IMR-90 (cell line): Measurements from ENCODE around the gene AANAT. TPM values are rescaled to one million over a fixed set of nuclear protein-coding genes. Genes with fewer than 3 reads are reported as not detected.

ENCODE experiments used
- ATAC-seq: fragments of 200-7000 bp; cut with Tn5 transposase; 2 replicates; pipeline ENCODE4 v1.9.1; 2020; ENCODE audit warnings: low read depth, mild to moderate bottlenecking, moderate library complexity
- BruUV-seq: library from RNA; stranded (reverse); fragments of 400-500 nt; replicated peaks from 2 replicates; lab custom pipeline; 2021; lab: Mats Ljungman, UMichigan
- CTCF ChIA-PET: fragments of 300-600 bp; formaldehyde crosslinking; extraction: SDS; loops from one replicate; lab custom pipeline; 2021; ENCODE audit warnings: antibody characterized with exemption; lab: Yijun Ruan, JAX
- POLR2A ChIA-PET: fragments of 300-600 bp; sonication (Branson Sonifier 250); formaldehyde crosslinking; loops from one replicate; lab custom pipeline; 2022; ENCODE audit warnings: antibody characterized with exemption; ENCODE audit not compliant: unreplicated experiment; lab: Charles Lee
- DNase-seq: peaks from one replicate; pipeline ENCODE4 v3.0.0; 2013
- H2AFZ ChIP-seq: replicated peaks from 2 replicates; pipeline ENCODE3; 2013; ENCODE audit warnings: low read length, mild to moderate bottlenecking; ENCODE audit not compliant: poor library complexity
- H2AK5ac ChIP-seq: 2 replicates; pipeline ENCODE4 v1.6.1; 2013; ENCODE audit warnings: low read depth, low read length, inconsistent platforms
- H2AK9ac ChIP-seq: replicated peaks from 2 replicates; pipeline ENCODE3; 2013; ENCODE audit warnings: mild to moderate bottlenecking, low read depth, low read length, moderate library complexity; ENCODE audit not compliant: poor library complexity
- H2BK120ac ChIP-seq: 2 replicates; pipeline ENCODE4 v1.6.1; 2013; ENCODE audit warnings: low read depth, low read length, inconsistent platforms
- H2BK15ac ChIP-seq: 3 replicates; pipeline ENCODE4 v1.6.1; 2013; ENCODE audit warnings: low read depth, low read length, inconsistent platforms
- H2BK20ac ChIP-seq: 2 replicates; pipeline ENCODE4 v1.6.1; 2013; ENCODE audit warnings: low read depth, mild to moderate bottlenecking, inconsistent platforms, low read length, moderate library complexity
- H2BK5ac ChIP-seq: 2 replicates; pipeline ENCODE4 v1.6.1; 2013; ENCODE audit warnings: mild to moderate bottlenecking, low read depth, low read length, inconsistent platforms; ENCODE audit not compliant: poor library complexity, severe bottlenecking
- H3K14ac ChIP-seq: replicated peaks from 2 replicates; pipeline ENCODE4 v1.6.1; 2013; ENCODE audit warnings: low read depth, low read length, inconsistent platforms
- H3K18ac ChIP-seq: 2 replicates; pipeline ENCODE4 v1.6.1; 2013; ENCODE audit warnings: low read depth, low read length, control low read depth
- H3K23ac ChIP-seq: 2 replicates; pipeline ENCODE4 v1.6.1; 2013; ENCODE audit warnings: low read depth, low read length, inconsistent platforms
- H3K27ac ChIP-seq: 2 replicates; pipeline ENCODE4 v1.5.1; 2013; ENCODE audit warnings: mild to moderate bottlenecking, control low read depth, low read length; ENCODE audit not compliant: insufficient read depth
- H3K27me3 ChIP-seq: 2 replicates; pipeline ENCODE4 v1.6.1; 2013; ENCODE audit warnings: low read length; ENCODE audit not compliant: control insufficient read depth, insufficient read depth
- H3K36me3 ChIP-seq: 2 replicates; pipeline ENCODE4 v1.6.1; 2013; ENCODE audit warnings: low read length, mixed read lengths; ENCODE audit not compliant: control insufficient read depth, insufficient read depth
- H3K4ac ChIP-seq: 2 replicates; pipeline ENCODE4 v1.6.1; 2013; ENCODE audit warnings: low read depth, low read length, inconsistent platforms
- H3K4me1 ChIP-seq: 2 replicates; pipeline ENCODE4 v1.6.1; 2013; ENCODE audit warnings: low read length, mixed read lengths; ENCODE audit not compliant: control insufficient read depth, insufficient read depth
- H3K4me2 ChIP-seq: 2 replicates; pipeline ENCODE4 v1.6.1; 2013; ENCODE audit warnings: low read depth, mild to moderate bottlenecking, control low read depth, low read length, moderate library complexity
- H3K4me3 ChIP-seq: 2 replicates; pipeline ENCODE4 v1.5.1; 2013; ENCODE audit warnings: low read depth, mild to moderate bottlenecking, control low read depth, low read length, moderate library complexity; ENCODE audit not compliant: insufficient read depth
- H3K56ac ChIP-seq: 2 replicates; pipeline ENCODE4 v1.6.1; 2013; ENCODE audit warnings: low read length, inconsistent platforms; ENCODE audit not compliant: insufficient read depth; ENCODE audit errors: extremely low read depth
- H3K79me1 ChIP-seq, 2 experiments: 2 replicates each; pipeline ENCODE4 v1.6.1; 2013; ENCODE audit warnings: low read length in 2 of 2, inconsistent platforms in 1 of 2, low read depth in 1 of 2
- H3K9ac ChIP-seq: 2 replicates; pipeline ENCODE4 v1.6.1; 2013; ENCODE audit warnings: low read depth, low read length, control low read depth
- H3K9me1 ChIP-seq: 2 replicates; pipeline ENCODE4 v1.6.1; 2013; ENCODE audit warnings: low read length, inconsistent platforms; ENCODE audit not compliant: insufficient read depth
- H3K9me3 ChIP-seq: 2 replicates; pipeline ENCODE4 v1.6.1; 2013; ENCODE audit warnings: low read length; ENCODE audit not compliant: control insufficient read depth, insufficient read depth
- H4K20me1 ChIP-seq: 2 replicates; pipeline ENCODE4 v1.6.1; 2013; ENCODE audit warnings: low read length, inconsistent platforms; ENCODE audit not compliant: insufficient read depth
- H4K5ac ChIP-seq: 2 replicates; pipeline ENCODE4 v1.6.1; 2013; ENCODE audit warnings: mild to moderate bottlenecking, low read depth, low read length, control low read depth
- H4K8ac ChIP-seq, 2 experiments: 2 replicates each; pipeline ENCODE4 v1.6.1; 2013; ENCODE audit warnings: low read depth in 2 of 2, low read length in 2 of 2, control low read depth in 1 of 2, inconsistent platforms in 1 of 2
- H4K91ac ChIP-seq: 2 replicates; pipeline ENCODE4 v1.6.1; 2013; ENCODE audit warnings: low read depth, low read length, inconsistent platforms; ENCODE audit not compliant: insufficient read depth
- BHLHE40 ChIP-seq: fragments of 150-350 bp; IDR thresholded peaks from 2 replicates; pipeline ENCODE4 v1.6.1; 2016; ENCODE audit warnings: mild to moderate bottlenecking, low read depth, low read length
- CEBPB ChIP-seq: IDR thresholded peaks from 2 replicates; pipeline ENCODE4 v1.6.1; 2012; ENCODE audit warnings: low read depth, low read length, improper control_type of control experiment
- CHD1 ChIP-seq: IDR thresholded peaks from 2 replicates; pipeline ENCODE4 v1.6.1; 2012; ENCODE audit warnings: low read depth, low read length, improper control_type of control experiment
- CTCF ChIP-seq: conservative IDR thresholded peaks from 2 replicates; pipeline ENCODE4 v1.5.1; 2012; ENCODE audit warnings: mild to moderate bottlenecking, low read depth, low read length, improper control_type of control experiment
- FOS ChIP-seq: fragments of 150-350 bp; IDR thresholded peaks from 2 replicates; pipeline ENCODE4 v1.6.1; 2016; ENCODE audit warnings: low read depth, low read length
- MAFK ChIP-seq: IDR thresholded peaks from 2 replicates; pipeline ENCODE4 v1.6.1; 2012; ENCODE audit warnings: low read depth, low read length, improper control_type of control experiment
- MAZ ChIP-seq: IDR thresholded peaks from 2 replicates; pipeline ENCODE4 v1.6.1; 2012; ENCODE audit warnings: low read depth, mild to moderate bottlenecking, low read length, improper control_type of control experiment, moderate library complexity, borderline replicate concordance
- MXI1 ChIP-seq: IDR thresholded peaks from 2 replicates; pipeline ENCODE4 v1.6.1; 2012; ENCODE audit warnings: low read depth, mild to moderate bottlenecking, low read length, moderate library complexity, borderline replicate concordance
- NFE2L2 ChIP-seq: fragments of 150-350 bp; IDR thresholded peaks from 2 replicates; pipeline ENCODE4 v1.6.1; 2016; ENCODE audit warnings: low read depth, mild to moderate bottlenecking, low read length
- POLR2A ChIP-seq: IDR thresholded peaks from 2 replicates; pipeline ENCODE4 v1.6.1; 2012; ENCODE audit warnings: mild to moderate bottlenecking, low read depth, low read length
- RAD21 ChIP-seq: IDR thresholded peaks from 2 replicates; pipeline ENCODE4 v1.6.1; 2012; ENCODE audit warnings: low read length, improper control_type of control experiment
- RCOR1 ChIP-seq: IDR thresholded peaks from 2 replicates; pipeline ENCODE4 v1.6.1; 2012; ENCODE audit warnings: mild to moderate bottlenecking, low read length, improper control_type of control experiment; ENCODE audit not compliant: insufficient replicate concordance
- RFX5 ChIP-seq: IDR thresholded peaks from 2 replicates; pipeline ENCODE4 v1.8.0; 2012; ENCODE audit warnings: low read depth, mild to moderate bottlenecking, low read length, moderate library complexity
- SMC3 ChIP-seq: fragments of 150-350 bp; IDR thresholded peaks from 2 replicates; pipeline ENCODE4 v1.6.1; 2016; ENCODE audit warnings: low read depth, mild to moderate bottlenecking, antibody characterized with exemption, low read length, moderate library complexity
- WGBS, 2 experiments: methylation state at CpG; one replicate each; pipeline versions ENCODE4 v1.1.5 to v1.1.7; 2013; ENCODE audit warnings: missing lambda C conversion rate in 2 of 2; ENCODE audit not compliant: insufficient read length in 1 of 2; ENCODE audit errors: extremely low coverage in 2 of 2; 5-methylcytosine and 5-hydroxymethylcytosine counted together
- dilution Hi-C: fragments of 300-500 bp; cut with HindIII; formaldehyde crosslinking; loops from one replicate; pipeline ENCODE4 v1.14.3; 2018; ENCODE audit warnings: low sequenced_read_pairs; ENCODE audit not compliant: unreplicated experiment
- in situ Hi-C: fragments of 300-500 bp; cut with MboI; formaldehyde crosslinking; loops from 3 replicates; pipeline ENCODE4 v1.14.3; 2019; ENCODE audit warnings: low sequenced_read_pairs, inconsistent platforms, mixed read lengths
- intact Hi-C: fragments of 100-400 bp; cut with micrococcal nuclease; formaldehyde crosslinking; loops from 2 replicates; pipeline ENCODE4 v1.10.0; 2022
- polyA plus RNA-seq, 3 experiments: library from polyadenylated mRNA; depleted of rRNA; stranded (reverse); fragments of >200 nt; gene quantifications; 2 replicates each; pipeline ENCODE4 v1.2.3, GENCODE V29; 2012; ENCODE audit warnings: low replicate concordance in 1 of 3
- total RNA-seq: library from RNA; depleted of rRNA; stranded (reverse); fragments of >200 nt; gene quantifications from 2 replicates; pipeline ENCODE4 v1.2.3, GENCODE V29; 2012
- TF ChIP-seq, protein P1 (sequence below): fragments of 150-350 bp; IDR thresholded peaks from 2 replicates; pipeline ENCODE4 v1.6.1; 2016; ENCODE audit warnings: low read depth, mild to moderate bottlenecking, low read length, moderate library complexity, borderline replicate concordance
- TF ChIP-seq, protein P2 (sequence below): fragments of 150-350 bp; IDR thresholded peaks from 2 replicates; pipeline ENCODE4 v1.6.1; 2017; ENCODE audit warnings: mild to moderate bottlenecking, antibody characterized with exemption, low read length, low read depth

AANAT gene
- total and polyA plus RNA-seq, 2 of the 4 experiments (the other 2 are of a cell fraction): 0.21 TPM; not detected in 1

DNA sequence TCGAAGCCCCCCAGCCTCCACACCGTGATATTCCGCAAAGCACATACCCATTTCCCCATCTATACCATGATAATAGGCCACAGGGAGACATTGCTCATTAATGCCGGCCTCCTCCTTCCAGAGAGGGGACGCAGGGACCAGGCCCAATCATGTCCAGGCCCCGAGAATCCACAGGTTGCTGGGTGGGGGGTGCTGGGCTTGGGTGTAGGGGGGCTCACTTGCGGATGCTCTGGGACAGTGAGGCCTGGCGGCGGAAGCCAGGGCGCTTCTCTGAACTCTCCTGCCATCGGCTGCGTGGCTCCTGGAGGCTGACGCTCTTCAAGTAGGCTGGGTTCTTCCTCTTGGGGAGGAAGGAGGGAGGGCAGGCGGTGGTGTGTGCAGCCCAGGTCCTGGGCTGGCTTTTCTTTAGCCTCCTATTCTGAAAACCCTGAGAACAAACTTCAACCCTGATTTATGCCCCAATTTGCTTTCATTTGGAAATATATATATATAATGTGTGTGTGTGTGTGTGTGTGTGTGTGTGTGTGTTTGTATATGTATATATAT lies 12.2 kb downstream of the AANAT start:
- no peaks in the 10 kb centered on the region for H3K36me3 ChIP-seq
- ATAC-seq (no peak), DNase-seq (no peak)
- H3K4me1 ChIP-seq: peaks cover 4% of the 10 kb centered on the region
- H3K56ac ChIP-seq: no peak overlapping the region
- H2BK20ac ChIP-seq: no peak overlapping the region
- no peak overlapping the region for H3K9ac ChIP-seq
- H3K4me2 ChIP-seq: no peak overlapping the region
- no peak overlapping the region for H2BK5ac ChIP-seq
- H3K23ac ChIP-seq: no peak overlapping the region
- no peak overlapping the region for H3K4ac ChIP-seq
- H2AFZ ChIP-seq: no peak overlapping the region
- no peak overlapping the region for H2AK5ac ChIP-seq
- H4K5ac ChIP-seq: no peak overlapping the region
- H3K4me3 ChIP-seq: no peak overlapping the region
- H4K8ac ChIP-seq: no peak overlapping the region
- dilution Hi-C loops: no loop called here
- WGBS, 2 experiments: no CpG with 5 or more reads among the region's 14 CpGs
- ChIA-PET POLR2A (no interaction called here), CTCF (no interaction called here)
- no peak overlapping the region for H2AK9ac ChIP-seq
- no peaks in the 10 kb centered on the region for H3K27me3 ChIP-seq
- no peak overlapping the region for H4K91ac ChIP-seq
- H3K9me1 ChIP-seq: peaks cover 2% of the 10 kb centered on the region; the same call in 1 of the 2 replicates
- no peaks in the 10 kb centered on the region for H3K9me3 ChIP-seq
- H2BK15ac ChIP-seq: no peak overlapping the region
- no peak overlapping the region for H3K27ac ChIP-seq
- no peak overlapping the region for H3K18ac ChIP-seq
- no peak overlapping the region for H2BK120ac ChIP-seq
- no peaks in the 10 kb centered on the region for H3K79me1 ChIP-seq
- intact Hi-C loops: no loop called here
- BruUV-seq: no TSS peak
- TF ChIP-seq MAZ (no peak), RCOR1 (no peak), MAFK (no peak), NFE2L2 (no peak), SMC3 (no peak), BHLHE40 (no peak), CTCF (no peak), RFX5 (no peak), CEBPB (no peak), CHD1 (no peak), POLR2A (no peak), RAD21 (no peak), MXI1 (no peak), FOS (no peak)
- TF ChIP-seq, protein P1, sequence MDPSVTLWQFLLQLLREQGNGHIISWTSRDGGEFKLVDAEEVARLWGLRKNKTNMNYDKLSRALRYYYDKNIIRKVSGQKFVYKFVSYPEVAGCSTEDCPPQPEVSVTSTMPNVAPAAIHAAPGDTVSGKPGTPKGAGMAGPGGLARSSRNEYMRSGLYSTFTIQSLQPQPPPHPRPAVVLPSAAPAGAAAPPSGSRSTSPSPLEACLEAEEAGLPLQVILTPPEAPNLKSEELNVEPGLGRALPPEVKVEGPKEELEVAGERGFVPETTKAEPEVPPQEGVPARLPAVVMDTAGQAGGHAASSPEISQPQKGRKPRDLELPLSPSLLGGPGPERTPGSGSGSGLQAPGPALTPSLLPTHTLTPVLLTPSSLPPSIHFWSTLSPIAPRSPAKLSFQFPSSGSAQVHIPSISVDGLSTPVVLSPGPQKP: no peak
- TF ChIP-seq, protein P2, sequence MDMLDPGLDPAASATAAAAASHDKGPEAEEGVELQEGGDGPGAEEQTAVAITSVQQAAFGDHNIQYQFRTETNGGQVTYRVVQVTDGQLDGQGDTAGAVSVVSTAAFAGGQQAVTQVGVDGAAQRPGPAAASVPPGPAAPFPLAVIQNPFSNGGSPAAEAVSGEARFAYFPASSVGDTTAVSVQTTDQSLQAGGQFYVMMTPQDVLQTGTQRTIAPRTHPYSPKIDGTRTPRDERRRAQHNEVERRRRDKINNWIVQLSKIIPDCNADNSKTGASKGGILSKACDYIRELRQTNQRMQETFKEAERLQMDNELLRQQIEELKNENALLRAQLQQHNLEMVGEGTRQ: no peak
- H4K20me1 ChIP-seq: no peaks in the 10 kb centered on the region
- H3K14ac ChIP-seq: no peak overlapping the region
- in situ Hi-C loops: no loop called here
